HepG2 (cell line): ENCODE measurements around the gene SAMD4A. TPM values are rescaled to one million over a fixed set of nuclear protein-coding genes. Genes with fewer than 3 reads are reported as not detected.

ENCODE experiments used
- ATAC-seq: fragments of 200-7000 bp; cut with Tn5 transposase; 3 replicates; pipeline ENCODE4 v1.9.1; 2020; ENCODE audit warnings: mild to moderate bottlenecking, moderate library complexity
- BruUV-seq: library from RNA; stranded (reverse); fragments of 400-500 nt; replicated peaks from 2 replicates; lab custom pipeline; 2021; lab: Mats Ljungman, UMichigan
- CTCF ChIA-PET: fragments of 300-600 bp; formaldehyde crosslinking; extraction: SDS; loops from one replicate; lab custom pipeline; 2021; ENCODE audit warnings: low total read pairs, inconsistent platforms, low intra/inter-chr PET ratio; lab: Yijun Ruan, JAX
- POLR2A ChIA-PET: fragments of 350-600 bp; sonication (Branson Sonifier 250); formaldehyde crosslinking; loops from one replicate; lab custom pipeline; 2020; ENCODE audit warnings: antibody characterized with exemption, inconsistent platforms; lab: Yijun Ruan, JAX
- DNase-seq: peaks from one replicate; pipeline ENCODE4 v3.0.0-alpha.2; 2015; ENCODE audit warnings: low spot score
- FAIRE-seq: peaks from 3 replicates; lab custom pipeline; 2011; peaks lifted over from hg19 to GRCh38; lab: Jason Lieb, UNC
- H2AFZ ChIP-seq: one replicate; pipeline ENCODE4 v1.6.1; 2011; ENCODE audit warnings: low read length, inconsistent platforms
- H3K27ac ChIP-seq: fragments of 300-600 bp; 3 replicates; pipeline ENCODE4 v1.8.0; 2011; ENCODE audit warnings: mixed run types, mild to moderate bottlenecking, mixed read lengths, low read length, inconsistent platforms; ENCODE audit not compliant: insufficient read depth; ENCODE audit errors: extremely low read length
- H3K27me3 ChIP-seq, 2 experiments: fragments of 200-600 bp in 1 of 2; 2 replicates in 1 of 2; 3 replicates in 1 of 2; pipeline versions ENCODE4 v1.6.0 to v1.8.0; 2011; ENCODE audit warnings: low read length in 2 of 2, mild to moderate bottlenecking in 2 of 2, moderate library complexity in 2 of 2, inconsistent platforms in 1 of 2; ENCODE audit not compliant: insufficient read depth in 2 of 2, control insufficient read depth in 1 of 2
- H3K36me3 ChIP-seq, 2 experiments: fragments of 200-600 bp in 1 of 2; replicated peaks in 1 of 2; 2 replicates in 1 of 2; 3 replicates in 1 of 2; pipeline versions ENCODE4 v1.5.1 to v1.8.0; 2011; ENCODE audit warnings: low read length in 2 of 2, inconsistent platforms in 1 of 2; ENCODE audit not compliant: insufficient read depth in 2 of 2, control insufficient read depth in 1 of 2
- H3K4me1 ChIP-seq: 2 replicates; pipeline ENCODE4 v1.5.1; 2012; ENCODE audit warnings: low read length, inconsistent platforms; ENCODE audit not compliant: insufficient read depth
- H3K4me2 ChIP-seq: 2 replicates; pipeline ENCODE4 v1.6.0; 2011; ENCODE audit warnings: low read depth, low read length, inconsistent platforms
- H3K4me3 ChIP-seq, 3 experiments: fragments of 200-600 bp in 1 of 3; sonication (generic), shearing (Covaris generic) in 1 of 3; replicated peaks in 1 of 3; 2 replicates each; pipeline ENCODE4 v1.5.1; 2011 to 2016; ENCODE audit warnings: low read length in 3 of 3, inconsistent platforms in 2 of 3, low read depth in 2 of 3, mild to moderate bottlenecking in 2 of 3, control low read depth in 1 of 3, mixed read lengths in 1 of 3; ENCODE audit not compliant: insufficient read depth in 1 of 3
- H3K79me2 ChIP-seq: one replicate; pipeline ENCODE4 v1.6.1; 2011; ENCODE audit warnings: low read length, inconsistent platforms; ENCODE audit not compliant: insufficient read depth
- H3K9ac ChIP-seq: 2 replicates; pipeline ENCODE4 v1.6.0; 2011; ENCODE audit warnings: mild to moderate bottlenecking, low read depth, low read length, inconsistent platforms; ENCODE audit not compliant: insufficient read depth
- H3K9me3 ChIP-seq: 2 replicates; pipeline ENCODE4 v1.5.1; 2012; ENCODE audit warnings: mild to moderate bottlenecking, low read length
- H4K20me1 ChIP-seq: 2 replicates; pipeline ENCODE4 v1.6.0; 2011; ENCODE audit warnings: inconsistent platforms, mild to moderate bottlenecking, low read length, moderate library complexity; ENCODE audit not compliant: insufficient read depth
- FIP1L1 ChIP-seq: fragments of 200-400 bp; formaldehyde crosslinking; IDR thresholded peaks from 2 replicates; pipeline ENCODE4 v1.6.1; 2018; ENCODE audit warnings: low read depth, mild to moderate bottlenecking, low read length, moderate library complexity, borderline replicate concordance; ENCODE audit not compliant: insufficient read depth
- PCBP2 ChIP-seq: fragments of 200-400 bp; formaldehyde crosslinking; optimal IDR thresholded peaks from 2 replicates; pipeline ENCODE3; 2018; ENCODE audit warnings: low read length, low read depth; ENCODE audit not compliant: poor library complexity, severe bottlenecking
- PRPF4 ChIP-seq: fragments of 200-400 bp; formaldehyde crosslinking; IDR thresholded peaks from 2 replicates; pipeline ENCODE4 v1.6.1; 2016; ENCODE audit warnings: low read length, low read depth; ENCODE audit not compliant: poor library complexity, severe bottlenecking
- U2AF1 ChIP-seq: fragments of 200-400 bp; formaldehyde crosslinking; optimal IDR thresholded peaks from 2 replicates; pipeline ENCODE3; 2017; ENCODE audit warnings: mild to moderate bottlenecking, low read depth, low read length
- ZBTB8A ChIP-seq: sonication (generic); formaldehyde crosslinking; IDR thresholded peaks from 2 replicates; pipeline ENCODE4 v1.4.0; 2020; ENCODE audit warnings: mild to moderate bottlenecking, low read depth, missing genetic modification reagents, borderline replicate concordance
- ZFP36L1 ChIP-seq: sonication (generic); formaldehyde crosslinking; IDR thresholded peaks from 2 replicates; pipeline ENCODE4 v1.8.0; 2022; ENCODE audit warnings: mild to moderate bottlenecking, missing genetic modification reagents, moderate library complexity
- ZNF138 ChIP-seq: sonication (generic); formaldehyde crosslinking; IDR thresholded peaks from 2 replicates; pipeline ENCODE4 v1.5.0; 2020; ENCODE audit warnings: mild to moderate bottlenecking, low read depth, missing genetic modification reagents
- ZNF598 ChIP-seq: sonication (generic); formaldehyde crosslinking; IDR thresholded peaks from 2 replicates; pipeline ENCODE4 v1.5.1; 2020; ENCODE audit warnings: mild to moderate bottlenecking, missing genetic modification reagents, borderline replicate concordance
- WGBS: methylation state at CpG from one replicate; pipeline ENCODE4 v1.1.6; 2017; ENCODE audit warnings: low lambda C conversion rate; 5-methylcytosine and 5-hydroxymethylcytosine counted together
- in situ Hi-C: cut with HindIII; loops from 2 replicates; pipeline ENCODE4 v1.10.0; 2017; ENCODE audit warnings: low pct_unique_long_range_greater_than_20kb; ENCODE audit not compliant: extremely low pct_ligation_motif_present
- intact Hi-C: fragments of 100-400 bp; cut with micrococcal nuclease; formaldehyde crosslinking; loops from one replicate; pipeline ENCODE4 v1.10.0; 2022; ENCODE audit not compliant: unreplicated experiment
- polyA plus RNA-seq, 8 experiments: library from polyadenylated mRNA; depleted of rRNA in 3 of 8; stranded (reverse) in 7 of 8; unstranded in 1 of 8; fragments of >200 nt; fragmentation: Illumina TruSeq in 4 of 8; extraction: Trizol in 4 of 8; gene quantifications; 2 replicates each; pipeline versions ENCODE4 v1.2.1 to v1.2.3, GENCODE V29; 2011 to 2016; ENCODE audit warnings: low read depth in 4 of 8, missing spikeins in 1 of 8, mixed read lengths in 1 of 8; ENCODE audit not compliant: insufficient read depth in 1 of 8
- total RNA-seq, 5 experiments: library from RNA; depleted of rRNA; stranded (reverse); fragments of >200 nt; fragmentation: Illumina TruSeq; extraction: Trizol; gene quantifications; 2 replicates each; pipeline ENCODE4 v1.2.3, GENCODE V29; 2016; ENCODE audit warnings: low read depth in 1 of 5
- TF ChIP-seq, protein P1 (sequence below): sonication (generic); formaldehyde crosslinking; IDR thresholded peaks from 2 replicates; pipeline ENCODE4 v1.5.0; 2020; ENCODE audit warnings: missing genetic modification reagents

SAMD4A gene
- total and polyA plus RNA-seq, 2 of the 13 experiments (the other 11 are each of a cell fraction or from before 2014, with no cell fraction given) = 11.8 to 13.0 TPM

DNA sequence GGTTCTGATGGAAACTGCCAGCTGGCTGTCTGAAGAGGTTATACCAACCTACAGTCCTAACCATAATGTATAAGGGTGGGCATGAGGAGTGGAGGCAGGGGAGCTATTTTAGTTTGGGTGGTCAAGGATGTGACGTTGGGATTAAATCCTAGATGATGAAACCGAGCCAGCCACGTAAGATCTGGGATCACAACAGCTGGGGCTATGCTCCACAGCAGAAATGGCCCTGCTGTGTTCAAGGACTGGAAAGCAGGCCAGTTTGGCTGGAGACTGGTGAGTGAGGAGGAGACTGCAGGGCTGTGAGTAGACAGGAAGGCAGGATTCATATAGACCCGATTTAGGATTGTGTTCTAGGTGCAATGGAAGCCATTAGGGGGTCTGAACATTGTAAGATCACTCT lies 66.1 kb downstream of the SAMD4A start:
- Histone ChIP-seq H3K27me3 (no peaks in the 10 kb centered on the region), H3K79me2 (peaks cover 44% of the 10 kb centered on the region), H3K4me3 (no peak overlapping the region), H3K9ac (no peak overlapping the region), H3K9me3 (no peaks in the 10 kb centered on the region), H2AFZ (no peak overlapping the region), H4K20me1 (peaks cover 7% of the 10 kb centered on the region), H3K27ac (no peak overlapping the region), H3K36me3 (peaks cover 5 to 24% of the 10 kb centered on the region in 2 experiments; a peak in 3 of 5 replicates), H3K4me1 (0 out of 2 replicates have a peak, but pooled peaks cover 3% of the 10 kb centered on the region), H3K4me2 (no peak overlapping the region)
- FAIRE-seq = no peak
- in situ Hi-C loops (no loop called here), intact Hi-C loops (no loop called here)
- no peak for DNase-seq
- 98% methylated on average over 4 of the region's 4 CpGs for WGBS
- no peak for TF ChIP-seq ZNF138 (CRISPR knock-in tag)
- no peak for TF ChIP-seq ZNF598
- no peak for TF ChIP-seq PCBP2
- no peak for TF ChIP-seq ZFP36L1 (CRISPR knock-in tag)
- TF ChIP-seq, protein P1, sequence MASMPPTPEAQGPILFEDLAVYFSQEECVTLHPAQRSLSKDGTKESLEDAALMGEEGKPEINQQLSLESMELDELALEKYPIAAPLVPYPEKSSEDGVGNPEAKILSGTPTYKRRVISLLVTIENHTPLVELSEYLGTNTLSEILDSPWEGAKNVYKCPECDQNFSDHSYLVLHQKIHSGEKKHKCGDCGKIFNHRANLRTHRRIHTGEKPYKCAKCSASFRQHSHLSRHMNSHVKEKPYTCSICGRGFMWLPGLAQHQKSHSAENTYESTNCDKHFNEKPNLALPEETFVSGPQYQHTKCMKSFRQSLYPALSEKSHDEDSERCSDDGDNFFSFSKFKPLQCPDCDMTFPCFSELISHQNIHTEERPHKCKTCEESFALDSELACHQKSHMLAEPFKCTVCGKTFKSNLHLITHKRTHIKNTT (CRISPR knock-in tag) = no peak
- no peak for ATAC-seq
- ChIA-PET CTCF (no interaction called here), POLR2A (no interaction called here)
- BruUV-seq = no TSS peak

DNA sequence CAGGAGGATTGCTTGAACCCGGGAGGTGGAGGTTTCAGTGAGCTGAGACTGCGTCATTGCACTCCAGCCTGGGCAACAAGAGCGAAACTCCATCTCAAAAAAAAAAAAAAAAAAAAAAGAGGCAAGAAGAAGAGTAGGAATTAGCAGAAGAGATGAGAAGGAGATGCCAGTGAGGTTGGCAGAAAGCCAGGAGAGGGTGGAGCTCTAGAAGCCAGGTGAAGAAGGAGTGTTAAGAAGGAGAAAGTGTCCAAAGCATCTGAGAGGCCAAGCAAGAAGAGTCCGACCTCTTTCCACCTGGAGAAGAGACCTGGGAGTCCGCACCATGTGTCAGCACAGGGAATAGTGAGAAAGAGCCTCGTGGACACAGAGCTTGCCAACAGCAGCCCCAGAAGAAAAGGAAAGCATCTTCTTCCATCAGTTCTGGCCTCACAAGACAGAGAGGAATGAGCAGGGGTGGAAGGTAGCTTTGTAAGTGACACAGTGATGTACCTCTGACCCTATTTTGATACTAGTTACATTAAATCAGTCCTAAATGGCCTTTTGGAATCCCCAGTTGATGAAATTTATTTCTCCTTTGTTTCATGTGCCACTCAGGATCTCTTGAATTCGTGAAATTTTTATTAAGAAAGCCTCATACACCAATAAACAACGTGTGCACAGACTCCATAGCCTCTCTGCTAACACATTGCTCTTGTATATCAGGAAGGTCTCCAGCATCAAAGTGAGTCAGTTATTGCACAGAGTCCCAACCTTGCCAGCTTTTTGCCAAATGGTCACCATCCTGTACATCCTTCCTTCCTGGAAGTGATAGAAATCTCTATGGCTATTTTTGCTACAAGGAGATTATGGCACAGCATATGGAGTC lies 70.6 kb downstream of the SAMD4A start:
- H3K4me3 ChIP-seq = no peak overlapping the region
- H3K27me3 ChIP-seq = no peaks in the 10 kb centered on the region
- H3K9ac ChIP-seq = no peak overlapping the region
- peaks cover 43% of the 10 kb centered on the region for H3K79me2 ChIP-seq
- FAIRE-seq = no peak
- ATAC-seq = no peak
- peaks cover 1 to 9% of the 10 kb centered on the region in 2 experiments; a peak in 1 of 5 replicates for H3K36me3 ChIP-seq
- 93% methylated on average over 8 of the region's 8 CpGs for WGBS
- no peak overlapping the region for H2AFZ ChIP-seq
- peaks cover 7% of the 10 kb centered on the region for H4K20me1 ChIP-seq
- ChIA-PET CTCF (no interaction called here), POLR2A (no interaction called here)
- no peak for DNase-seq
- H3K4me1 ChIP-seq = peaks cover 39% of the 10 kb centered on the region
- no peak overlapping the region for H3K27ac ChIP-seq
- no peak overlapping the region for H3K4me2 ChIP-seq
- intact Hi-C loops (no loop called here), in situ Hi-C loops (no loop called here)
- H3K9me3 ChIP-seq = no peaks in the 10 kb centered on the region
- no TSS peak for BruUV-seq
- no peak for TF ChIP-seq FIP1L1
- no peak for TF ChIP-seq U2AF1
- TF ChIP-seq ZBTB8A (CRISPR knock-in tag) = no peak
- no peak for TF ChIP-seq PRPF4
